Type B pancreatic cell (in vitro differentiated cells): ENCODE results near the gene QPCTL. TPM values are rescaled to one million over a fixed set of nuclear protein-coding genes. Genes with fewer than 3 reads are reported as not detected.
A peak's percentile ranks its signal among the peaks of the same experiment; 100 is the strongest.
"Not testable (repeated sequence)": the region's sequence is repeated elsewhere in the genome, so short reads cannot be mapped to it uniquely, and the experiment has no call there.

ENCODE experiments used
- DNase-seq: peaks from one replicate; pipeline ENCODE4 v3.0.0; 2021; ENCODE audit warnings: mixed read lengths; ENCODE audit not compliant: unreplicated experiment; ENCODE audit errors: extremely low spot score
- H3K27ac Mint-ChIP-seq: 2 replicates; pipeline ENCODE4 v1.8.0; 2021; ENCODE audit warnings: mild to moderate bottlenecking, mixed read lengths
- H3K27me3 Mint-ChIP-seq: 2 replicates; pipeline ENCODE4 v1.8.0; 2021; ENCODE audit warnings: mixed read lengths
- H3K36me3 Mint-ChIP-seq: 2 replicates; pipeline ENCODE4 v1.8.0; 2021; ENCODE audit warnings: mixed read lengths
- H3K4me1 Mint-ChIP-seq: one replicate; pipeline ENCODE4 v1.8.0; 2021; ENCODE audit warnings: mixed read lengths; ENCODE audit not compliant: unreplicated experiment
- H3K4me3 Mint-ChIP-seq: 2 replicates; pipeline ENCODE4 v1.8.0; 2021; ENCODE audit warnings: mild to moderate bottlenecking, mixed read lengths
- H3K9me3 Mint-ChIP-seq: 2 replicates; pipeline ENCODE4 v1.8.0; 2021; ENCODE audit warnings: mixed read lengths
- CTCF ChIP-seq: fragments of 200-600 bp; sonication (generic); conservative IDR thresholded peaks from 2 replicates; pipeline ENCODE4 v1.5.0; 2021; ENCODE audit warnings: antibody characterized with exemption, mild to moderate bottlenecking
- total RNA-seq: library from RNA; stranded (reverse); gene quantifications from 2 replicates; pipeline ENCODE4 v1.2.1, GENCODE V29; 2021; ENCODE audit warnings: low replicate concordance

Gene QPCTL
- total RNA-seq, 1 donor from 2014 or later, result 9.4 TPM

GRCh38 chr19:45677351-45678230, 14.9 kb upstream of the QPCTL start:
- Mint-ChIP-seq H3K4me1 (peaks cover 9% of the 10 kb centered on the region), H3K9me3 (no peaks in the 10 kb centered on the region), H3K27me3 (peaks cover 50% of the 10 kb centered on the region), H3K4me3 (peak overlapping the region; percentile 89), H3K36me3 (no peaks in the 10 kb centered on the region), H3K27ac (peak overlapping the region; percentile 90)
- DNase-seq, result peak; percentile 84
- TF ChIP-seq CTCF, result peak; percentile 45

DNA sequence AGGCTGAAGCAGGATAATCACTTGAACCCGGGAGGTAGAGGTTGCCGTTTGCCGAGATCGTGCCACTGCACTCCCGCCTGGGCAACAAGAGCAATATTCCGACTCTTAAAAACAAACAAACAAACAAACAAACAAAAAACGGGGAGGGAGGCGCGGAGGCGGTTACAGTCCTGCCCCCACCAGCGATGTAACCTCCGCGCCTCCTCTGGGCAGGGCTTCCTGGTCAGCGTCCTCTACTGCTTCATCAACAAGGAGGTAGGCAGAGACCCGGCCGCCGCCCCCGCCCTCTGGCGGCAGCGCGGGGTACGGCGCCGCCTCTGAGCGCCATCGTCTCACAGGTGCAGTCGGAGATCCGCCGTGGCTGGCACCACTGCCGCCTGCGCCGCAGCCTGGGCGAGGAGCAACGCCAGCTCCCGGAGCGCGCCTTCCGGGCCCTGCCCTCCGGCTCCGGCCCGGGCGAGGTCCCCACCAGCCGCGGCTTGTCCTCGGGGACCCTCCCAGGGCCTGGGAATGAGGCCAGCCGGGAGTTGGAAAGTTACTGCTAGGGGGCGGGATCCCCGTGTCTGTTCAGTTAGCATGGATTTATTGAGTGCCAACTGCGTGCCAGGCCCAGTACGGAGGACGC, 11.0 kb upstream of the QPCTL start:
- Mint-ChIP-seq H3K4me3 (peak overlapping the region; percentile 85), H3K4me1 (peaks cover 9% of the 10 kb centered on the region), H3K27ac (peak overlapping the region; percentile 46), H3K9me3 (no peaks in the 10 kb centered on the region), H3K27me3 (peaks cover 24% of the 10 kb centered on the region), H3K36me3 (no peaks in the 10 kb centered on the region)
- peak; percentile 98 for TF ChIP-seq CTCF
- DNase-seq, result peak; percentile 87

GRCh38 chr19:45682117-45682516, 10.3 kb upstream of the QPCTL start:
- peaks cover 21% of the 10 kb centered on the region for H3K27me3 Mint-ChIP-seq
- peak overlapping the region; percentile 36 for H3K27ac Mint-ChIP-seq
- DNase-seq, result no peak
- no peak overlapping the region for H3K4me3 Mint-ChIP-seq
- no peak for TF ChIP-seq CTCF
- H3K4me1 Mint-ChIP-seq, result peaks cover 9% of the 10 kb centered on the region
- H3K36me3 Mint-ChIP-seq, result no peaks in the 10 kb centered on the region
- no peaks in the 10 kb centered on the region for H3K9me3 Mint-ChIP-seq

DNA sequence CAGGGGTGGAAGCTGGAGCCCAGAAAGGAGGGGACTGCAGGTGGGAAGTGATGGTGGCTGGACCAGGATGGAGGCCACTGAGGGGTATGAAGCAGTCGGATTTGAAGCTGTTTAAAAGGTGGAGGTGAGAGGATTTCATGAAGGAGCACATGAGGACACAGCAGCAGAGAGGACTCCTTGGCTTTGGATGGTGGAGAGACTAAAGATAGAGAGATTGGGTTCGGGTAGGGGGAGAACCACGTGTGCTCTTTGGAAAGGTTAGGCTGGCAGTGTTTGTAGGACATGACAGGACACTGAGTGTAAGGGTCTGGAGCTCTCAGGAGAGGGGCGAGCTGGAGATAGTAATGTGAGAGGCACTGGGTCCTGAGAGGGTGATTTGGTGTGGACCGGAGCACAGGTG, 9.6 kb upstream of the QPCTL start:
- H3K36me3 Mint-ChIP-seq, result no peaks in the 10 kb centered on the region
- H3K27ac Mint-ChIP-seq, result peak overlapping the region; percentile 3
- H3K9me3 Mint-ChIP-seq, result no peaks in the 10 kb centered on the region
- no peak for TF ChIP-seq CTCF
- no peak for DNase-seq
- peaks cover 14% of the 10 kb centered on the region for H3K27me3 Mint-ChIP-seq
- H3K4me3 Mint-ChIP-seq, result no peak overlapping the region
- H3K4me1 Mint-ChIP-seq, result peaks cover 4% of the 10 kb centered on the region

- not testable (repeated sequence) for H3K36me3 Mint-ChIP-seq, H3K4me1 Mint-ChIP-seq, H3K4me3 Mint-ChIP-seq, H3K9me3 Mint-ChIP-seq, DNase-seq, H3K27ac Mint-ChIP-seq, H3K27me3 Mint-ChIP-seq
Observed at GRCh38 chr19:45685045-45685444, 7.4 kb upstream of the QPCTL start.

- no peak for DNase-seq
- Mint-ChIP-seq H3K27me3 (no peaks in the 10 kb centered on the region), H3K36me3 (peaks cover 4% of the 10 kb centered on the region), H3K4me3 (no peak overlapping the region), H3K4me1 (peaks cover 12% of the 10 kb centered on the region), H3K27ac (no peak overlapping the region), H3K9me3 (no peaks in the 10 kb centered on the region)
- no peak for TF ChIP-seq CTCF
Observed at GRCh38 chr19:45687599-45687998, 4.9 kb upstream of the QPCTL start.
